DND-41 (cell line): ENCODE results near the gene AKAP10.

Source experiments
- CTCF ChIP-seq: IDR thresholded peaks from 2 replicates; pipeline ENCODE4 v1.5.1; 2012; ENCODE audit warnings: borderline replicate concordance, low read length, moderate library complexity, mild to moderate bottlenecking; ENCODE audit not compliant: poor library complexity, severe bottlenecking; ENCODE audit errors: extremely low read depth
- EZH2 ChIP-seq: IDR thresholded peaks from 3 replicates; pipeline ENCODE4 v1.6.1; 2012; ENCODE audit warnings: borderline replicate concordance, low read depth, mild to moderate bottlenecking, moderate library complexity, low read length, inconsistent platforms; ENCODE audit not compliant: severe bottlenecking

GRCh38 chr17:19978805-19979211 lies 1.2 kb upstream of the AKAP10 start:
- TF ChIP-seq CTCF (no peak), EZH2 (no peak)
